ENCODE data around the gene GTF2E1. TPM values are rescaled to one million over a fixed set of nuclear protein-coding genes. Genes with fewer than 3 reads are reported as not detected.
A peak's percentile ranks its signal among the peaks of the same experiment; 100 is the strongest.

The GTF2E1 gene
- total and polyA plus RNA-seq, 9 of the 15 experiments (the other 6 are each of a cell fraction or from before 2014, with no cell fraction given) = 12.9 to 23.5 (median 15.4) TPM

GRCh38 chr3:120741320-120741719 is 1.2 kb upstream of the GTF2E1 start:
- H2AFZ ChIP-seq (ENCODE audit: low read depth, low read length) = peak overlapping the region; percentile 100; the same call in 1 of the 2 replicates
- H3K9me1 ChIP-seq (ENCODE audit: control insufficient read depth, insufficient read depth, low read length) = no peaks in the 10 kb centered on the region
- DNase-seq (ENCODE audit: extremely low read depth in 1 of 4, low spot score in 3 of 4) = peak; percentile 8 to 18 (median 10)
- H3K4me3 ChIP-seq = peak overlapping the region; percentile 98; the same call in 1 of the 2 replicates
- peak overlapping the region in 1 of 2 experiments; percentile 98; a peak in 2 of 4 replicates for H3K9ac ChIP-seq (ENCODE audit: insufficient read depth in 1 of 2, low read depth in 2 of 2, low read length in 2 of 2)
- peak overlapping the region; percentile 97 for H3K4me2 ChIP-seq (ENCODE audit: insufficient read depth, low read length)
- H3K36me3 ChIP-seq (ENCODE audit: control insufficient read depth, insufficient read depth, low read length) = 0 out of 3 replicates have a peak, but pooled peaks cover 4% of the 10 kb centered on the region
- no peaks in the 10 kb centered on the region; the same call in 1 of the 2 replicates for H3K9me3 ChIP-seq (replicated peaks; ENCODE audit: control insufficient read depth, insufficient read depth, low read depth, low read length)
- 24% methylated on average over 3 of the region's 3 CpGs for WGBS (ENCODE audit: insufficient coverage, low coverage, missing lambda C conversion rate)
- H3K27me3 ChIP-seq (ENCODE audit: control insufficient read depth in 2 of 2, insufficient read depth in 2 of 2, low read length in 2 of 2) = no peaks in the 10 kb centered on the region
- ChIA-PET POLR2A (no interaction called here), CTCF (ENCODE audit: low intra/inter-chr PET ratio) (no interaction called here)
- intact Hi-C loops (cut with micrococcal nuclease) = no loop called here
- FAIRE-seq = no peak
- peak overlapping the region; percentile 100; the same call in 1 of the 3 replicates for H3K27ac ChIP-seq (ENCODE audit: extremely low read depth, low read depth, low read length)
- no peak for ATAC-seq
- no peaks in the 10 kb centered on the region for H4K20me1 ChIP-seq (replicated peaks; ENCODE audit: control insufficient read depth, insufficient read depth, low read length)
- BruUV-seq (replicated peaks) = no TSS peak
- in situ Hi-C loops (cut with MboI) = no loop called here
- H3K79me2 ChIP-seq (ENCODE audit: control insufficient read depth, insufficient read depth, low read length) = peaks cover 49% of the 10 kb centered on the region
- H3K4me1 ChIP-seq (replicated peaks in 1 of 2; ENCODE audit: control insufficient read depth in 2 of 2, insufficient read depth in 2 of 2, low read length in 2 of 2) = no peaks in the 10 kb centered on the region; a peak in 2 of 5 replicates
- TF ChIP-seq, protein P1, sequence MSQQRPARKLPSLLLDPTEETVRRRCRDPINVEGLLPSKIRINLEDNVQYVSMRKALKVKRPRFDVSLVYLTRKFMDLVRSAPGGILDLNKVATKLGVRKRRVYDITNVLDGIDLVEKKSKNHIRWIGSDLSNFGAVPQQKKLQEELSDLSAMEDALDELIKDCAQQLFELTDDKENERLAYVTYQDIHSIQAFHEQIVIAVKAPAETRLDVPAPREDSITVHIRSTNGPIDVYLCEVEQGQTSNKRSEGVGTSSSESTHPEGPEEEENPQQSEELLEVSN (IDR thresholded peaks at IDR 0.05; ENCODE audit: borderline replicate concordance in 1 of 2, extremely low read depth in 1 of 2, insufficient read depth in 1 of 2, insufficient read length in 1 of 2, low read depth in 1 of 2, low read length in 1 of 2, poor library complexity in 1 of 2, severe bottlenecking in 1 of 2) = peak in 1 of 2 experiments; percentile 27
- no peak for TF ChIP-seq DMBX1 (CRISPR knock-in tag; IDR thresholded peaks at IDR 0.05; ENCODE audit: borderline replicate concordance)
- no peak for TF ChIP-seq CTCF (IDR thresholded peaks at IDR 0.05 in 2 of 3, conservative IDR thresholded peaks at IDR 0.05 in 1 of 3; ENCODE audit: insufficient read depth in 2 of 3, low read depth in 1 of 3, low read length in 3 of 3)
- peak; percentile 100 for TF ChIP-seq MAFK (IDR thresholded peaks at IDR 0.05; ENCODE audit: low read length)
- no peak for TF ChIP-seq YBX1 (IDR thresholded peaks at IDR 0.05)
- peak; percentile 99 for TF ChIP-seq ZNF316 (IDR thresholded peaks at IDR 0.05)
- no peak for TF ChIP-seq ZFP30 (CRISPR knock-in tag; IDR thresholded peaks at IDR 0.05; ENCODE audit: borderline replicate concordance)
- peak; percentile 97 for TF ChIP-seq MAFG (tag; conservative IDR thresholded peaks at IDR 0.05)
- TF ChIP-seq MAFF (IDR thresholded peaks at IDR 0.05; ENCODE audit: low read length) = peak; percentile 100
- TF ChIP-seq C11orf30 (IDR thresholded peaks at IDR 0.05; ENCODE audit: low read depth) = peak; percentile 98
- no peak for TF ChIP-seq TBP (optimal IDR thresholded peaks at IDR 0.05; ENCODE audit: low read depth, low read length)
- TF ChIP-seq ZNF175 (CRISPR knock-in tag; IDR thresholded peaks at IDR 0.05; ENCODE audit: low read depth) = 0 out of 2 replicates have a peak, but pooled peaks have one; percentile 9
- TF ChIP-seq, protein P2, sequence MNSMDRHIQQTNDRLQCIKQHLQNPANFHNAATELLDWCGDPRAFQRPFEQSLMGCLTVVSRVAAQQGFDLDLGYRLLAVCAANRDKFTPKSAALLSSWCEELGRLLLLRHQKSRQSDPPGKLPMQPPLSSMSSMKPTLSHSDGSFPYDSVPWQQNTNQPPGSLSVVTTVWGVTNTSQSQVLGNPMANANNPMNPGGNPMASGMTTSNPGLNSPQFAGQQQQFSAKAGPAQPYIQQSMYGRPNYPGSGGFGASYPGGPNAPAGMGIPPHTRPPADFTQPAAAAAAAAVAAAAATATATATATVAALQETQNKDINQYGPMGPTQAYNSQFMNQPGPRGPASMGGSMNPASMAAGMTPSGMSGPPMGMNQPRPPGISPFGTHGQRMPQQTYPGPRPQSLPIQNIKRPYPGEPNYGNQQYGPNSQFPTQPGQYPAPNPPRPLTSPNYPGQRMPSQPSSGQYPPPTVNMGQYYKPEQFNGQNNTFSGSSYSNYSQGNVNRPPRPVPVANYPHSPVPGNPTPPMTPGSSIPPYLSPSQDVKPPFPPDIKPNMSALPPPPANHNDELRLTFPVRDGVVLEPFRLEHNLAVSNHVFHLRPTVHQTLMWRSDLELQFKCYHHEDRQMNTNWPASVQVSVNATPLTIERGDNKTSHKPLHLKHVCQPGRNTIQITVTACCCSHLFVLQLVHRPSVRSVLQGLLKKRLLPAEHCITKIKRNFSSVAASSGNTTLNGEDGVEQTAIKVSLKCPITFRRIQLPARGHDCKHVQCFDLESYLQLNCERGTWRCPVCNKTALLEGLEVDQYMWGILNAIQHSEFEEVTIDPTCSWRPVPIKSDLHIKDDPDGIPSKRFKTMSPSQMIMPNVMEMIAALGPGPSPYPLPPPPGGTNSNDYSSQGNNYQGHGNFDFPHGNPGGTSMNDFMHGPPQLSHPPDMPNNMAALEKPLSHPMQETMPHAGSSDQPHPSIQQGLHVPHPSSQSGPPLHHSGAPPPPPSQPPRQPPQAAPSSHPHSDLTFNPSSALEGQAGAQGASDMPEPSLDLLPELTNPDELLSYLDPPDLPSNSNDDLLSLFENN (IDR thresholded peaks at IDR 0.05; ENCODE audit: low read depth in 2 of 2, low read length in 2 of 2) = no peak
